Measurements from ENCODE around the gene HCST.

Gene HCST

DNA sequence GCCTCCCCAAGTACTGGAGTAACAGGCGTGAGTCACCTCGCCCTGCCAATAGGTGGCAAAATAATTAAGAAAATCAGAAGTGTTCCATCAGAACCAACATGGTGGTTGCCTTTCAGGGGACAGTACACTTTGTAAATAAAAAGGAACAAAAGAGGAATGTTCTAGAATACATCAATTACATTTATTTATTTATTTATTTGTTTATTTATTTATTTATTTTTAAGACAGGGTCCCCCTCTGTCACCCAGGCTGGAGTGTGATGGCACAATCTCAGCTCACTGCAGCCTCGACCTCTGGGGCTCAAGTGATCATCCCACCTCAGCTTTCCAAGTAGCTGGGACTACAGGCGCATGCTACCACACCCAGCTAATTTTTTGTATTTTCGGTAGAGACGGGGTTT, 18.7 kb downstream of the HCST start:
- DNase-seq (ENCODE audit: low read depth in 1 of 2, low spot score in 1 of 2): no peak
- Histone ChIP-seq H3K4me3 (replicated peaks; ENCODE audit: insufficient read depth, low read length) (no peak overlapping the region), H3K27ac (replicated peaks) (no peak overlapping the region), H3K27me3 (ENCODE audit: insufficient read depth, poor library complexity, severe bottlenecking) (no peaks in the 10 kb centered on the region)
- TF ChIP-seq POLR2AphosphoS5 (IDR thresholded peaks at IDR 0.05; ENCODE audit: low read depth): no peak
- TF ChIP-seq, protein P1, sequence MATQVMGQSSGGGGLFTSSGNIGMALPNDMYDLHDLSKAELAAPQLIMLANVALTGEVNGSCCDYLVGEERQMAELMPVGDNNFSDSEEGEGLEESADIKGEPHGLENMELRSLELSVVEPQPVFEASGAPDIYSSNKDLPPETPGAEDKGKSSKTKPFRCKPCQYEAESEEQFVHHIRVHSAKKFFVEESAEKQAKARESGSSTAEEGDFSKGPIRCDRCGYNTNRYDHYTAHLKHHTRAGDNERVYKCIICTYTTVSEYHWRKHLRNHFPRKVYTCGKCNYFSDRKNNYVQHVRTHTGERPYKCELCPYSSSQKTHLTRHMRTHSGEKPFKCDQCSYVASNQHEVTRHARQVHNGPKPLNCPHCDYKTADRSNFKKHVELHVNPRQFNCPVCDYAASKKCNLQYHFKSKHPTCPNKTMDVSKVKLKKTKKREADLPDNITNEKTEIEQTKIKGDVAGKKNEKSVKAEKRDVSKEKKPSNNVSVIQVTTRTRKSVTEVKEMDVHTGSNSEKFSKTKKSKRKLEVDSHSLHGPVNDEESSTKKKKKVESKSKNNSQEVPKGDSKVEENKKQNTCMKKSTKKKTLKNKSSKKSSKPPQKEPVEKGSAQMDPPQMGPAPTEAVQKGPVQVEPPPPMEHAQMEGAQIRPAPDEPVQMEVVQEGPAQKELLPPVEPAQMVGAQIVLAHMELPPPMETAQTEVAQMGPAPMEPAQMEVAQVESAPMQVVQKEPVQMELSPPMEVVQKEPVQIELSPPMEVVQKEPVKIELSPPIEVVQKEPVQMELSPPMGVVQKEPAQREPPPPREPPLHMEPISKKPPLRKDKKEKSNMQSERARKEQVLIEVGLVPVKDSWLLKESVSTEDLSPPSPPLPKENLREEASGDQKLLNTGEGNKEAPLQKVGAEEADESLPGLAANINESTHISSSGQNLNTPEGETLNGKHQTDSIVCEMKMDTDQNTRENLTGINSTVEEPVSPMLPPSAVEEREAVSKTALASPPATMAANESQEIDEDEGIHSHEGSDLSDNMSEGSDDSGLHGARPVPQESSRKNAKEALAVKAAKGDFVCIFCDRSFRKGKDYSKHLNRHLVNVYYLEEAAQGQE (IDR thresholded peaks at IDR 0.05; ENCODE audit: insufficient replicate concordance, low read depth): no peak
- TF ChIP-seq GABPA (IDR thresholded peaks at IDR 0.05; ENCODE audit: low read depth): no peak
- no peak for TF ChIP-seq SPI1 (IDR thresholded peaks at IDR 0.05; ENCODE audit: borderline replicate concordance, low read depth)
- TF ChIP-seq, protein P2, sequence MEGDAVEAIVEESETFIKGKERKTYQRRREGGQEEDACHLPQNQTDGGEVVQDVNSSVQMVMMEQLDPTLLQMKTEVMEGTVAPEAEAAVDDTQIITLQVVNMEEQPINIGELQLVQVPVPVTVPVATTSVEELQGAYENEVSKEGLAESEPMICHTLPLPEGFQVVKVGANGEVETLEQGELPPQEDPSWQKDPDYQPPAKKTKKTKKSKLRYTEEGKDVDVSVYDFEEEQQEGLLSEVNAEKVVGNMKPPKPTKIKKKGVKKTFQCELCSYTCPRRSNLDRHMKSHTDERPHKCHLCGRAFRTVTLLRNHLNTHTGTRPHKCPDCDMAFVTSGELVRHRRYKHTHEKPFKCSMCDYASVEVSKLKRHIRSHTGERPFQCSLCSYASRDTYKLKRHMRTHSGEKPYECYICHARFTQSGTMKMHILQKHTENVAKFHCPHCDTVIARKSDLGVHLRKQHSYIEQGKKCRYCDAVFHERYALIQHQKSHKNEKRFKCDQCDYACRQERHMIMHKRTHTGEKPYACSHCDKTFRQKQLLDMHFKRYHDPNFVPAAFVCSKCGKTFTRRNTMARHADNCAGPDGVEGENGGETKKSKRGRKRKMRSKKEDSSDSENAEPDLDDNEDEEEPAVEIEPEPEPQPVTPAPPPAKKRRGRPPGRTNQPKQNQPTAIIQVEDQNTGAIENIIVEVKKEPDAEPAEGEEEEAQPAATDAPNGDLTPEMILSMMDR (IDR thresholded peaks at IDR 0.05; ENCODE audit: insufficient read depth, low read length): no peak

DNA sequence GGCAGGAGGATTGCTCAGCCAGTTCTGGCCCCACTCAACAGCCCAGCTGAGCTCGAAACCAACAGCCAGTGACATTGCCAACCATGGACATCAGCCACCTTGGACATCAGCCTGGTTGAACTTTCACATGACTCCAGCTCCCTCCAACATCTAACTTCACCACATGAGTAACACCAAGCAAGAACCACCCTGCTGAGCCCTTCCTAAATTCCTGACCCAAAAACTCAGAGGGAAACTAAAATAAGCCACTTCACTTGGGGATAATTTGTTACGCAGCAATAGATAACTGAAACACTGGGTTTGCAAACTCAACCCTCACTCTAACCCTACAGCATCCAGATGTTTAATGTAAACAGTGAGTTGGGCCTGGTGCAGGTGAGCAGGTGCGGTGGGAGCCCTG, 23.2 kb downstream of the HCST start:
- no peak for DNase-seq (ENCODE audit: low read depth in 1 of 2, low spot score in 1 of 2)
- Histone ChIP-seq H3K27ac (replicated peaks) (no peak overlapping the region), H3K27me3 (ENCODE audit: insufficient read depth, poor library complexity, severe bottlenecking) (no peaks in the 10 kb centered on the region)

DNA sequence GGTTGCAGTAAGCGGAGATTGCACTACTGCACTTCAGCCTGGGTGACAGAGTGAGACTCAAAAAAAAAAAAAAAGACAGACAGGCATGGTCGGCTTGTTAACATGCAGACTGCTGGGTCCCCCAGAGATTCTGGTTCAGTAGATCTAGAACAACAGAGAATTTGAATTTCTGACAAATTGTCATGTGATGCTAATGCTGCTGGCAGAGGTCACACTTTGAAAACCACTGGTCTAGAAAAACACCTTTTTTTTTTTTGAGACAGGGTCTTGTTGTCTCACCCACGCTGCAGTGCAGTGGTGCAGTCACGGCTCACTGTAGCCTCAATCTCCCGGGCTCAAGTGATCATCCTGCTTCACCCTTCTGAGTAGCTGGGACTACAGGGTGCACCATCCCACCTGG, 26.2 kb downstream of the HCST start:
- no peak overlapping the region for H3K4me3 ChIP-seq (replicated peaks; ENCODE audit: insufficient read depth, low read length)
- DNase-seq (ENCODE audit: low read depth in 1 of 2, low spot score in 1 of 2): no peak
- no peaks in the 10 kb centered on the region for H3K27me3 ChIP-seq (ENCODE audit: insufficient read depth, poor library complexity, severe bottlenecking)
- TF ChIP-seq, protein P2 (IDR thresholded peaks at IDR 0.05; ENCODE audit: insufficient read depth, low read length): no peak
- TF ChIP-seq SPI1 (IDR thresholded peaks at IDR 0.05; ENCODE audit: borderline replicate concordance, low read depth) (no peak), GABPA (IDR thresholded peaks at IDR 0.05; ENCODE audit: low read depth) (no peak), POLR2AphosphoS5 (IDR thresholded peaks at IDR 0.05; ENCODE audit: low read depth) (no peak)
- TF ChIP-seq, protein P1 (IDR thresholded peaks at IDR 0.05; ENCODE audit: insufficient replicate concordance, low read depth): no peak
- H3K27ac ChIP-seq (replicated peaks): no peak overlapping the region

More for the DNA sequence above, 23.2 kb downstream of the HCST start:
- TF ChIP-seq SPI1 (IDR thresholded peaks at IDR 0.05; ENCODE audit: borderline replicate concordance, low read depth) (no peak), GABPA (IDR thresholded peaks at IDR 0.05; ENCODE audit: low read depth) (no peak)
- TF ChIP-seq, protein P1 (IDR thresholded peaks at IDR 0.05; ENCODE audit: insufficient replicate concordance, low read depth): no peak
- H3K4me3 ChIP-seq (replicated peaks; ENCODE audit: insufficient read depth, low read length): no peak overlapping the region

Data from HL-60 (cell line).